ENCODE data around the gene IGHMBP2. TPM values are rescaled to one million over a fixed set of nuclear protein-coding genes. Genes with fewer than 3 reads are reported as not detected.

The IGHMBP2 gene
- total and polyA plus RNA-seq, 12 donors: 9.0 to 24.3 (median 12.1) TPM

DNA sequence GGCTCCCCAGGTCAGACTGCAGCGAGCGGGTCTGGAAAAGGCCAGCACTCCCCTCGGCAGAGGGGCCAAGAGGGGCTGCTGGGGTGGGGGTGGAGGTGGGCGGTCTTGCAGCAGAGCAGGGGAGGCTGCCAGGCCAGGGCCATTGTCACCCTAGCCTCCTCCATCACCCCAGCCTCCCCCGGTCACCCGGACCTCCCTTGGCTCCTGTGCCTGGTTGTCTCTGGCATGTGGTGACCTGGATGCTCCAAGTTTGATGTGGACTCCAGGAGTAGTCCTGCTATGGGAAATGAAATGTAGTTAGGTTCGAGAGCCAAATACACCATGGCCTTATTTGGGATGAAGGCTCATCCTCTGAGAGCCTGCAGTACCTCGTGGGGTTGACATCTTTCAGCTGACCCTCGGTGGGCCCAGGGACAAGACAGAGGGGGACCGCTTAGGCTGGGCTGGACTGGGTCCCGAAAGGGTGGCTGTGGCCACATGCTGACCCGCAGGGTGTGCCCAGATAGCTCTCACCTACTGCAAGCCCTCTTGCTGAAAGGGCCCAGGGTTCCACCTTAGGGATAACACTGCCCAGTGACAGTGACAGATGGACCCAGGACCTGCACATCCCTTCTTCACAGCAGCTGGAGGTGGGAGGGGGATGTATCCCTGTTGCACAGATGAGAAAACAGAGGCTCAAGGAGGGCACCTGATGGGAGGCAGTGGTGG, 53.0 kb downstream of the IGHMBP2 start:
- H3K9me3 ChIP-seq: peaks cover 0 to 10% (median 0%) of the 10 kb centered on the region in 11 donors
- H3K27me3 ChIP-seq: no peaks in the 10 kb centered on the region
- H3K4me3 ChIP-seq: no peak overlapping the region
- H3K36me3 ChIP-seq: no peaks in the 10 kb centered on the region
- 75 to 77% methylated on average over 12 of the region's 12 CpGs for WGBS, 2 donors
- no peak for DNase-seq
- H3K27ac ChIP-seq: no peak overlapping the region
- peaks cover 0 to 11% (median 10%) of the 10 kb centered on the region in 9 donors for H3K4me1 ChIP-seq
- TF ChIP-seq, protein P1, sequence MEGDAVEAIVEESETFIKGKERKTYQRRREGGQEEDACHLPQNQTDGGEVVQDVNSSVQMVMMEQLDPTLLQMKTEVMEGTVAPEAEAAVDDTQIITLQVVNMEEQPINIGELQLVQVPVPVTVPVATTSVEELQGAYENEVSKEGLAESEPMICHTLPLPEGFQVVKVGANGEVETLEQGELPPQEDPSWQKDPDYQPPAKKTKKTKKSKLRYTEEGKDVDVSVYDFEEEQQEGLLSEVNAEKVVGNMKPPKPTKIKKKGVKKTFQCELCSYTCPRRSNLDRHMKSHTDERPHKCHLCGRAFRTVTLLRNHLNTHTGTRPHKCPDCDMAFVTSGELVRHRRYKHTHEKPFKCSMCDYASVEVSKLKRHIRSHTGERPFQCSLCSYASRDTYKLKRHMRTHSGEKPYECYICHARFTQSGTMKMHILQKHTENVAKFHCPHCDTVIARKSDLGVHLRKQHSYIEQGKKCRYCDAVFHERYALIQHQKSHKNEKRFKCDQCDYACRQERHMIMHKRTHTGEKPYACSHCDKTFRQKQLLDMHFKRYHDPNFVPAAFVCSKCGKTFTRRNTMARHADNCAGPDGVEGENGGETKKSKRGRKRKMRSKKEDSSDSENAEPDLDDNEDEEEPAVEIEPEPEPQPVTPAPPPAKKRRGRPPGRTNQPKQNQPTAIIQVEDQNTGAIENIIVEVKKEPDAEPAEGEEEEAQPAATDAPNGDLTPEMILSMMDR (IDR thresholded peaks at IDR 0.05): no peak
- intact Hi-C loops (cut with DNase I): no loop called here
- ATAC-seq: no peak

DNA sequence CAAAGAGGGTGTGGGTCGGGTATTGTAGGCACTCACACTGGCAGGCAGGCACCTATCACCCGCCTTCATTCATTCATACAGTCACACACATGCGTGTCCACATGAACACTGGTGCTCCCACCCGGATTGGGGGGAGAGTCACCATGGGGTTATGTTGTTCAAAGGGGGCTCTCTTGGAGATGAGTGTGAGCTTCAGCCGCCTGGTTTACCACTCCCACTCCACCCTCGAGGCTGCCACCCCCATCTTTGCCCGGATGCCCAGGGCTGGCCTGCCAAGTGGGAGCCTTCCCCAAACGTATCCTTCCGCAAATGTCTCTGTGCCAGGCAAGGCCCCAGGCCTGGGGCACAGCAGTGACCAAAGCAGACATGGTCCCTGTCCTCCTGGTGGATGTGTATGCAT, 54.5 kb downstream of the IGHMBP2 start:
- H3K4me3 ChIP-seq: no peak overlapping the region
- TF ChIP-seq, protein P1 (IDR thresholded peaks at IDR 0.05): no peak
- intact Hi-C loops (cut with DNase I): no loop called here
- ATAC-seq (no peak), DNase-seq (no peak)
- H3K36me3 ChIP-seq: no peaks in the 10 kb centered on the region
- no peak overlapping the region for H3K27ac ChIP-seq
- H3K27me3 ChIP-seq: no peaks in the 10 kb centered on the region
- H3K4me1 ChIP-seq: peaks cover 0 to 11% (median 10%) of the 10 kb centered on the region in 9 donors
- WGBS, 2 donors: 94 to 95% methylated on average over 9 of the region's 9 CpGs
- H3K9me3 ChIP-seq: peaks cover 0 to 10% (median 0%) of the 10 kb centered on the region in 11 donors

DNA sequence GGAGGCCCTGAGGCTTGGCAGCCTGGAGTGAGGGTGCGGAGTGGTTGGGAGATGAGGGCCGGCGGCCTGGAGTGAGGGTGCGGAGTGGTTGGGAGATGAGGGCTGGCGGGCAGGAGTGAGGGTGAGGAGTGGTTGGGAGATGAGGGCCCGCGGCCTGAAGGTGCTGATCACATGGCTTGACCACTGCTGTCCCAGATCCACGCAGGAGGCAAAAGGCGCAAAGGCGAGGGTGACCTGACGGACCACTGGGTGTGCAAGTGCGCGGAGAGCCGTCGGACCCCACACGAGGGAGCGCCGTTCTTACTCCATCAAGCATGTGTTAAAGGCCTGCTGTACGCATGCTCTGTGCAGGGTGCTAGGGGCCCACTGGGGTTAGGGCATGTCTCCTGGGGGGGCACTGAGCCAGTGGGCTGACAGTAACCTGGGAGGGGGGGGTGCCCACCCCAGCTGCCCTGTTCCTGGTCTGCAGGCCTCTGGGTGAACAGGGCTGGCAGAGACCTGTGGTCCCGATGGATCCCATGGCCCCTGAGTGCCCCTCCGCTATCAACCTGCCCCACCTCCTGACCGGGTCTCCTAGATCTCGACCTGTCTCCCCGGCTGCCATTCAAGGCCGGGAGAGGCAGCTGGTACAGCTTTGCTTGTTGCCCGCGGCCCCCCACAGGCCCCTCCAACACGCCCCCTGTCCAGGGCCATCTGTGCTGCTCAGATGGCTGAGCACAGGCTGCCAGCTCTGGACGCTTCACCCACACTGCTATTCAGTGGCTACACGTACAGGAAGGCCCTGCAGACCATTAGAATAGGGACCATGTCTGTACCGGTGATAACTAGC, 56.0 kb downstream of the IGHMBP2 start:
- WGBS, 2 donors: 93% methylated on average over 31 of the region's 31 CpGs
- TF ChIP-seq, protein P1 (IDR thresholded peaks at IDR 0.05): no peak
- peaks cover 0 to 10% (median 0%) of the 10 kb centered on the region in 11 donors for H3K9me3 ChIP-seq

DNA sequence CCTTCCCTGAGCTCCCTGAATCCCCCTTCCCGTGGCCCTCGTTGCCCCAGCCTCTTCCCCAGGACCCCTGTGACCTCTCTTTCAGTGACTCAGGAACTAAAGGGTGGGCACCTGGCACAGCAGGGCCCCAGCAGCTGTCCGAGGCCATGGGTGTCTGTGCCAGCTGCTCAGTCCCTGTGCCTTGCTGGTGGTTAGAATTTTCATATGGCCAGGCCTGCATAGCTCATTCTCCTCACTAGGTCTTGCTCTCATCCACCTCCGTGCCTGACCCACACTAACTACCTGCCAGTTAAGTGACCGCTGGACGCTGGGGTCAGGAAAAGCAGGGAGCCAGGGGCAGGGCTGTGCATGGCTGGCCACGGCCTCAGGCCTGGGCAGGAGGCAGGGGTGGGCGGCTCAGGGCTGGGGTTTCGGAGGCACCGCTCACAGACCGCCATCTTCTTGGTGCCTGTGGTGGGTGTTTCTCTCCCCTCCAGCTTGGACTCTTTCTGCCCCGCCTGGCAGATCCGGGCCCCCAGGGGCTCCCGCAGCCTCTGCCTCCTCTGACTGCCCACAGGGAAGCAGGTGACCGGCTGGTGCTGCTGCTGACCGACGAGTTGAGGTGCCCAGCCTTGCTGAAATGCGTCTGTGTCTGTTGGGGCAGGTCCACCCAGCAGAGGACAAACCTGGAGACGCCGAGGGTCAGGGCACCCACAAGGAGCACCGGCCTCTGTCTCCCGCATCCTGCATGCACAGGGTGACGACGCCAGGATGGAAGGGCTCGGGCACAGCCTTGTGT, 56.8 kb downstream of the IGHMBP2 start:
- Histone ChIP-seq H3K36me3 (no peaks in the 10 kb centered on the region), H3K4me1 (peaks cover 0 to 3% (median 2%) of the 10 kb centered on the region in 9 donors), H3K27ac (no peak overlapping the region), H3K9me3 (peaks cover 0 to 10% (median 0%) of the 10 kb centered on the region in 11 donors), H3K4me3 (no peak overlapping the region), H3K27me3 (no peaks in the 10 kb centered on the region)
- ATAC-seq (no peak), DNase-seq (no peak)
- WGBS, 2 donors: 87 to 91% methylated on average over 25 of the region's 25 CpGs
- intact Hi-C loops (cut with DNase I): no loop called here
- TF ChIP-seq, protein P1 (IDR thresholded peaks at IDR 0.05): no peak

More for the DNA sequence above, 56.0 kb downstream of the IGHMBP2 start:
- DNase-seq (no peak), ATAC-seq (no peak)
- intact Hi-C loops (cut with DNase I): no loop called here
- H3K4me3 ChIP-seq: no peak overlapping the region
- peaks cover 0 to 11% (median 10%) of the 10 kb centered on the region in 9 donors for H3K4me1 ChIP-seq
- H3K27me3 ChIP-seq: no peaks in the 10 kb centered on the region
- no peak overlapping the region for H3K27ac ChIP-seq
- H3K36me3 ChIP-seq: no peaks in the 10 kb centered on the region
